GM23338 (cell line): ENCODE measurements around the gene THSD4. TPM values are rescaled to one million over a fixed set of nuclear protein-coding genes. Genes with fewer than 3 reads are reported as not detected.

Experiments used
- ATAC-seq: fragments of 200-7000 bp; cut with Tn5 transposase; 3 replicates; pipeline ENCODE4 v1.9.1; 2020
- DNase-seq: peaks from one replicate; pipeline ENCODE4 v3.0.0-alpha.2; 2015; ENCODE audit warnings: low spot score
- H2AFZ ChIP-seq: fragments of 200-600 bp; sonication (generic); 2 replicates; pipeline ENCODE4 v1.8.0; 2016; ENCODE audit warnings: antibody characterized with exemption, mild to moderate bottlenecking, moderate library complexity
- H3F3A ChIP-seq: fragments of 200-600 bp; sonication (generic); replicated peaks from 2 replicates; pipeline ENCODE4 v1.8.0; 2017; ENCODE audit warnings: antibody characterized with exemption, mixed run types, low read depth
- H3K27ac ChIP-seq: fragments of 200-600 bp; sonication (generic); 2 replicates; pipeline ENCODE4 v1.6.1; 2016; ENCODE audit warnings: low read depth
- H3K27me3 ChIP-seq: fragments of 200-600 bp; sonication (generic); 2 replicates; pipeline ENCODE4 v1.8.0; 2016; ENCODE audit warnings: mild to moderate bottlenecking, mixed run types, moderate library complexity; ENCODE audit not compliant: insufficient read depth
- H3K36me3 ChIP-seq: fragments of 200-600 bp; sonication (generic); 2 replicates; pipeline ENCODE4 v1.8.0; 2016; ENCODE audit warnings: mild to moderate bottlenecking; ENCODE audit not compliant: insufficient read depth
- H3K4me1 ChIP-seq: fragments of 200-600 bp; sonication (generic); 2 replicates; pipeline ENCODE4 v1.8.0; 2016; ENCODE audit warnings: mild to moderate bottlenecking, moderate library complexity; ENCODE audit not compliant: insufficient read depth
- H3K4me2 ChIP-seq: fragments of 200-600 bp; sonication (generic); 2 replicates; pipeline ENCODE4 v1.7.1; 2017; ENCODE audit warnings: mixed run types
- H3K4me3 ChIP-seq: fragments of 200-600 bp; sonication (generic); 2 replicates; pipeline ENCODE4 v1.6.1; 2016; ENCODE audit warnings: mixed run types
- H3K79me2 ChIP-seq: fragments of 200-600 bp; sonication (generic); replicated peaks from 2 replicates; pipeline ENCODE4 v1.8.0; 2017; ENCODE audit warnings: mild to moderate bottlenecking; ENCODE audit not compliant: insufficient read depth
- H3K9me2 ChIP-seq: fragments of 200-600 bp; sonication (generic); 2 replicates; pipeline ENCODE4 v1.8.0; 2017; ENCODE audit not compliant: insufficient read depth
- H4K20me1 ChIP-seq: fragments of 200-600 bp; sonication (generic); replicated peaks from 2 replicates; pipeline ENCODE4 v1.8.0; 2017; ENCODE audit warnings: mild to moderate bottlenecking; ENCODE audit not compliant: insufficient read depth
- H3K27ac Mint-ChIP-seq: 2 replicates; pipeline ENCODE4 v1.8.0; 2020; ENCODE audit warnings: inconsistent platforms, mild to moderate bottlenecking, moderate library complexity, mixed read lengths
- H3K27me3 Mint-ChIP-seq: 3 replicates; pipeline ENCODE4 v1.8.0; 2022; ENCODE audit warnings: low read depth, mild to moderate bottlenecking, moderate library complexity, mixed read lengths, inconsistent platforms; ENCODE audit not compliant: insufficient read depth, poor library complexity
- H3K36me3 Mint-ChIP-seq: 3 replicates; pipeline ENCODE4 v1.8.0; 2021; ENCODE audit warnings: low read depth, mild to moderate bottlenecking, inconsistent platforms, moderate library complexity, mixed read lengths
- H3K4me1 Mint-ChIP-seq: 3 replicates; pipeline ENCODE4 v1.8.0; 2020; ENCODE audit warnings: mild to moderate bottlenecking, inconsistent platforms, mixed read lengths
- H3K4me3 Mint-ChIP-seq: 3 replicates; pipeline ENCODE4 v1.8.0; 2021; ENCODE audit warnings: moderate library complexity, mild to moderate bottlenecking, inconsistent platforms, mixed read lengths
- H3K9me3 Mint-ChIP-seq: 3 replicates; pipeline ENCODE4 v1.8.0; 2020; ENCODE audit warnings: moderate library complexity, mild to moderate bottlenecking, inconsistent platforms, mixed read lengths
- CREB1 ChIP-seq: fragments of 250-450 bp; sonication (Bioruptor Pico); IDR thresholded peaks from 2 replicates; pipeline ENCODE4 v1.5.0; 2020; ENCODE audit warnings: low read depth, mild to moderate bottlenecking, moderate library complexity
- EZH2 ChIP-seq: fragments of 200-600 bp; sonication (generic); IDR thresholded peaks from one replicate; pipeline ENCODE4 v1.8.0; 2017; ENCODE audit warnings: antibody characterized with exemption, mild to moderate bottlenecking, low read depth; ENCODE audit not compliant: unreplicated experiment
- EZH2phosphoT487 ChIP-seq: fragments of 200-600 bp; sonication (generic); IDR thresholded peaks from one replicate; pipeline ENCODE4 v1.8.1; 2018; ENCODE audit warnings: antibody characterized with exemption; ENCODE audit not compliant: unreplicated experiment
- JUNB ChIP-seq: IDR thresholded peaks from one replicate; pipeline ENCODE4 v1.6.1; 2016; ENCODE audit warnings: antibody characterized with exemption; ENCODE audit not compliant: unreplicated experiment
- NANOG ChIP-seq: IDR thresholded peaks from 2 replicates; pipeline ENCODE4 v1.6.1; 2016; ENCODE audit warnings: antibody characterized with exemption, borderline replicate concordance
- POLR2AphosphoS5 ChIP-seq: IDR thresholded peaks from 2 replicates; pipeline ENCODE4 v1.6.1; 2016; ENCODE audit warnings: antibody characterized with exemption, low read depth
- STAT1 ChIP-seq: IDR thresholded peaks from one replicate; pipeline ENCODE4 v1.6.1; 2016; ENCODE audit warnings: antibody characterized with exemption; ENCODE audit not compliant: unreplicated experiment
- ZNF114 ChIP-seq: fragments of 250-450 bp; sonication (Bioruptor Pico); IDR thresholded peaks from 2 replicates; pipeline ENCODE4 v1.5.0; 2020; ENCODE audit warnings: mild to moderate bottlenecking, moderate library complexity
- ZNF331 ChIP-seq: fragments of 250-450 bp; sonication (Bioruptor Pico); IDR thresholded peaks from 2 replicates; pipeline ENCODE4 v1.5.0; 2020; ENCODE audit warnings: low read depth, mild to moderate bottlenecking, moderate library complexity
- polyA plus RNA-seq: library from polyadenylated mRNA; unstranded; fragments of >200 nt; fragmentation: Nextera tagmentation; extraction: Ambion mirVana; gene quantifications from 2 replicates; pipeline ENCODE4 v1.2.1, GENCODE V29; 2016
- total RNA-seq: library from RNA; depleted of rRNA; stranded (reverse); fragments of >200 nt; shearing (Covaris generic); gene quantifications from 2 replicates; pipeline ENCODE4 v1.2.3, GENCODE V29; 2014
- TF ChIP-seq, protein P1 (sequence below): IDR thresholded peaks from 2 replicates; pipeline ENCODE4 v1.6.1; 2016; ENCODE audit warnings: antibody characterized with exemption
- TF ChIP-seq, protein P2 (sequence below), 2 experiments: fragments of 200-600 bp in 1 of 2; sonication (generic) in 1 of 2; conservative IDR thresholded peaks; 2 replicates each; pipeline versions ENCODE4 v1.5.1 to v1.6.1; 2016 to 2017; ENCODE audit warnings: antibody characterized with exemption in 2 of 2, low read depth in 2 of 2, mild to moderate bottlenecking in 2 of 2, moderate library complexity in 1 of 2
- TF ChIP-seq, protein P3 (sequence below): IDR thresholded peaks from one replicate; pipeline ENCODE4 v1.6.1; 2018; ENCODE audit warnings: antibody characterized with exemption; ENCODE audit not compliant: unreplicated experiment
- TF ChIP-seq, protein P4 (sequence below): fragments of 250-450 bp; sonication (Bioruptor Pico); IDR thresholded peaks from 2 replicates; pipeline ENCODE4 v1.5.0; 2020; ENCODE audit warnings: mild to moderate bottlenecking, moderate library complexity

THSD4 gene
- total and polyA plus RNA-seq, 2 experiments from 2014 or later, result 2.0 to 7.4 TPM

DNA sequence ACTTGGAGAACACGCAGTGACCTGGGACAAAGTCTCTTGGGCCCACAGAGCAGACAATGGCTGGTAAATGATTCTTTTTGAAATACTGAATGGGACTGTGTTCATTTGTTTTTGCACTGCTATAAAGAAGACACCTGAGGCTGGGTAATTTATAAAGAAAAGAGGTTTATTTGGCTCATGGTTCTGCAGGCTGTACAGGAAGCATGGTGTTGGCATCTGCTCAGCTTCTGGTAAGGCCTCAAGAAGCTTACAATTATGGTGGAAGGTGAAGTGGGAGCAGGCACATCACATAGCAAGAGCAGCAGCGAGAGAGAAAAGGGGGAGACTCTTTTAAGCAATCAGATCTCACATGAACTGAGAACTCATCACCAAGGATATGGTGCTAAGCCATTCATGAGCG, 321.6 kb downstream of the THSD4 start:
- Mint-ChIP-seq H3K4me1 (peaks cover 6% of the 10 kb centered on the region), H3K4me3 (no peak overlapping the region), H3K36me3 (peaks cover 7% of the 10 kb centered on the region; the same call in 2 of the 3 replicates), H3K27me3 (peaks cover 7% of the 10 kb centered on the region), H3K27ac (no peak overlapping the region), H3K9me3 (peaks cover 2% of the 10 kb centered on the region; the same call in 1 of the 3 replicates)
- H3K4me3 ChIP-seq, result no peak overlapping the region
- 0 out of 2 replicates have a peak, but pooled peaks cover 5% of the 10 kb centered on the region for H3K4me1 ChIP-seq
- ATAC-seq (no peak), DNase-seq (no peak)
- no peak overlapping the region for H2AFZ ChIP-seq
- no peak for TF ChIP-seq ZNF114 (CRISPR knock-in tag)
- TF ChIP-seq, protein P1, sequence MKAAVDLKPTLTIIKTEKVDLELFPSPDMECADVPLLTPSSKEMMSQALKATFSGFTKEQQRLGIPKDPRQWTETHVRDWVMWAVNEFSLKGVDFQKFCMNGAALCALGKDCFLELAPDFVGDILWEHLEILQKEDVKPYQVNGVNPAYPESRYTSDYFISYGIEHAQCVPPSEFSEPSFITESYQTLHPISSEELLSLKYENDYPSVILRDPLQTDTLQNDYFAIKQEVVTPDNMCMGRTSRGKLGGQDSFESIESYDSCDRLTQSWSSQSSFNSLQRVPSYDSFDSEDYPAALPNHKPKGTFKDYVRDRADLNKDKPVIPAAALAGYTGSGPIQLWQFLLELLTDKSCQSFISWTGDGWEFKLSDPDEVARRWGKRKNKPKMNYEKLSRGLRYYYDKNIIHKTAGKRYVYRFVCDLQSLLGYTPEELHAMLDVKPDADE, result no peak
- no peak for TF ChIP-seq NANOG
- TF ChIP-seq, protein P2, sequence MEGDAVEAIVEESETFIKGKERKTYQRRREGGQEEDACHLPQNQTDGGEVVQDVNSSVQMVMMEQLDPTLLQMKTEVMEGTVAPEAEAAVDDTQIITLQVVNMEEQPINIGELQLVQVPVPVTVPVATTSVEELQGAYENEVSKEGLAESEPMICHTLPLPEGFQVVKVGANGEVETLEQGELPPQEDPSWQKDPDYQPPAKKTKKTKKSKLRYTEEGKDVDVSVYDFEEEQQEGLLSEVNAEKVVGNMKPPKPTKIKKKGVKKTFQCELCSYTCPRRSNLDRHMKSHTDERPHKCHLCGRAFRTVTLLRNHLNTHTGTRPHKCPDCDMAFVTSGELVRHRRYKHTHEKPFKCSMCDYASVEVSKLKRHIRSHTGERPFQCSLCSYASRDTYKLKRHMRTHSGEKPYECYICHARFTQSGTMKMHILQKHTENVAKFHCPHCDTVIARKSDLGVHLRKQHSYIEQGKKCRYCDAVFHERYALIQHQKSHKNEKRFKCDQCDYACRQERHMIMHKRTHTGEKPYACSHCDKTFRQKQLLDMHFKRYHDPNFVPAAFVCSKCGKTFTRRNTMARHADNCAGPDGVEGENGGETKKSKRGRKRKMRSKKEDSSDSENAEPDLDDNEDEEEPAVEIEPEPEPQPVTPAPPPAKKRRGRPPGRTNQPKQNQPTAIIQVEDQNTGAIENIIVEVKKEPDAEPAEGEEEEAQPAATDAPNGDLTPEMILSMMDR (conservative IDR thresholded peaks at IDR 0.05; ENCODE audit: low read depth in 2 of 2), result no peak
- TF ChIP-seq POLR2AphosphoS5, result no peak
- TF ChIP-seq CREB1, result no peak
- TF ChIP-seq ZNF331, result no peak
- no peak for TF ChIP-seq EZH2phosphoT487
- no peak for TF ChIP-seq STAT1
- TF ChIP-seq, protein P3, sequence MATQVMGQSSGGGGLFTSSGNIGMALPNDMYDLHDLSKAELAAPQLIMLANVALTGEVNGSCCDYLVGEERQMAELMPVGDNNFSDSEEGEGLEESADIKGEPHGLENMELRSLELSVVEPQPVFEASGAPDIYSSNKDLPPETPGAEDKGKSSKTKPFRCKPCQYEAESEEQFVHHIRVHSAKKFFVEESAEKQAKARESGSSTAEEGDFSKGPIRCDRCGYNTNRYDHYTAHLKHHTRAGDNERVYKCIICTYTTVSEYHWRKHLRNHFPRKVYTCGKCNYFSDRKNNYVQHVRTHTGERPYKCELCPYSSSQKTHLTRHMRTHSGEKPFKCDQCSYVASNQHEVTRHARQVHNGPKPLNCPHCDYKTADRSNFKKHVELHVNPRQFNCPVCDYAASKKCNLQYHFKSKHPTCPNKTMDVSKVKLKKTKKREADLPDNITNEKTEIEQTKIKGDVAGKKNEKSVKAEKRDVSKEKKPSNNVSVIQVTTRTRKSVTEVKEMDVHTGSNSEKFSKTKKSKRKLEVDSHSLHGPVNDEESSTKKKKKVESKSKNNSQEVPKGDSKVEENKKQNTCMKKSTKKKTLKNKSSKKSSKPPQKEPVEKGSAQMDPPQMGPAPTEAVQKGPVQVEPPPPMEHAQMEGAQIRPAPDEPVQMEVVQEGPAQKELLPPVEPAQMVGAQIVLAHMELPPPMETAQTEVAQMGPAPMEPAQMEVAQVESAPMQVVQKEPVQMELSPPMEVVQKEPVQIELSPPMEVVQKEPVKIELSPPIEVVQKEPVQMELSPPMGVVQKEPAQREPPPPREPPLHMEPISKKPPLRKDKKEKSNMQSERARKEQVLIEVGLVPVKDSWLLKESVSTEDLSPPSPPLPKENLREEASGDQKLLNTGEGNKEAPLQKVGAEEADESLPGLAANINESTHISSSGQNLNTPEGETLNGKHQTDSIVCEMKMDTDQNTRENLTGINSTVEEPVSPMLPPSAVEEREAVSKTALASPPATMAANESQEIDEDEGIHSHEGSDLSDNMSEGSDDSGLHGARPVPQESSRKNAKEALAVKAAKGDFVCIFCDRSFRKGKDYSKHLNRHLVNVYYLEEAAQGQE, result no peak
- TF ChIP-seq, protein P4, sequence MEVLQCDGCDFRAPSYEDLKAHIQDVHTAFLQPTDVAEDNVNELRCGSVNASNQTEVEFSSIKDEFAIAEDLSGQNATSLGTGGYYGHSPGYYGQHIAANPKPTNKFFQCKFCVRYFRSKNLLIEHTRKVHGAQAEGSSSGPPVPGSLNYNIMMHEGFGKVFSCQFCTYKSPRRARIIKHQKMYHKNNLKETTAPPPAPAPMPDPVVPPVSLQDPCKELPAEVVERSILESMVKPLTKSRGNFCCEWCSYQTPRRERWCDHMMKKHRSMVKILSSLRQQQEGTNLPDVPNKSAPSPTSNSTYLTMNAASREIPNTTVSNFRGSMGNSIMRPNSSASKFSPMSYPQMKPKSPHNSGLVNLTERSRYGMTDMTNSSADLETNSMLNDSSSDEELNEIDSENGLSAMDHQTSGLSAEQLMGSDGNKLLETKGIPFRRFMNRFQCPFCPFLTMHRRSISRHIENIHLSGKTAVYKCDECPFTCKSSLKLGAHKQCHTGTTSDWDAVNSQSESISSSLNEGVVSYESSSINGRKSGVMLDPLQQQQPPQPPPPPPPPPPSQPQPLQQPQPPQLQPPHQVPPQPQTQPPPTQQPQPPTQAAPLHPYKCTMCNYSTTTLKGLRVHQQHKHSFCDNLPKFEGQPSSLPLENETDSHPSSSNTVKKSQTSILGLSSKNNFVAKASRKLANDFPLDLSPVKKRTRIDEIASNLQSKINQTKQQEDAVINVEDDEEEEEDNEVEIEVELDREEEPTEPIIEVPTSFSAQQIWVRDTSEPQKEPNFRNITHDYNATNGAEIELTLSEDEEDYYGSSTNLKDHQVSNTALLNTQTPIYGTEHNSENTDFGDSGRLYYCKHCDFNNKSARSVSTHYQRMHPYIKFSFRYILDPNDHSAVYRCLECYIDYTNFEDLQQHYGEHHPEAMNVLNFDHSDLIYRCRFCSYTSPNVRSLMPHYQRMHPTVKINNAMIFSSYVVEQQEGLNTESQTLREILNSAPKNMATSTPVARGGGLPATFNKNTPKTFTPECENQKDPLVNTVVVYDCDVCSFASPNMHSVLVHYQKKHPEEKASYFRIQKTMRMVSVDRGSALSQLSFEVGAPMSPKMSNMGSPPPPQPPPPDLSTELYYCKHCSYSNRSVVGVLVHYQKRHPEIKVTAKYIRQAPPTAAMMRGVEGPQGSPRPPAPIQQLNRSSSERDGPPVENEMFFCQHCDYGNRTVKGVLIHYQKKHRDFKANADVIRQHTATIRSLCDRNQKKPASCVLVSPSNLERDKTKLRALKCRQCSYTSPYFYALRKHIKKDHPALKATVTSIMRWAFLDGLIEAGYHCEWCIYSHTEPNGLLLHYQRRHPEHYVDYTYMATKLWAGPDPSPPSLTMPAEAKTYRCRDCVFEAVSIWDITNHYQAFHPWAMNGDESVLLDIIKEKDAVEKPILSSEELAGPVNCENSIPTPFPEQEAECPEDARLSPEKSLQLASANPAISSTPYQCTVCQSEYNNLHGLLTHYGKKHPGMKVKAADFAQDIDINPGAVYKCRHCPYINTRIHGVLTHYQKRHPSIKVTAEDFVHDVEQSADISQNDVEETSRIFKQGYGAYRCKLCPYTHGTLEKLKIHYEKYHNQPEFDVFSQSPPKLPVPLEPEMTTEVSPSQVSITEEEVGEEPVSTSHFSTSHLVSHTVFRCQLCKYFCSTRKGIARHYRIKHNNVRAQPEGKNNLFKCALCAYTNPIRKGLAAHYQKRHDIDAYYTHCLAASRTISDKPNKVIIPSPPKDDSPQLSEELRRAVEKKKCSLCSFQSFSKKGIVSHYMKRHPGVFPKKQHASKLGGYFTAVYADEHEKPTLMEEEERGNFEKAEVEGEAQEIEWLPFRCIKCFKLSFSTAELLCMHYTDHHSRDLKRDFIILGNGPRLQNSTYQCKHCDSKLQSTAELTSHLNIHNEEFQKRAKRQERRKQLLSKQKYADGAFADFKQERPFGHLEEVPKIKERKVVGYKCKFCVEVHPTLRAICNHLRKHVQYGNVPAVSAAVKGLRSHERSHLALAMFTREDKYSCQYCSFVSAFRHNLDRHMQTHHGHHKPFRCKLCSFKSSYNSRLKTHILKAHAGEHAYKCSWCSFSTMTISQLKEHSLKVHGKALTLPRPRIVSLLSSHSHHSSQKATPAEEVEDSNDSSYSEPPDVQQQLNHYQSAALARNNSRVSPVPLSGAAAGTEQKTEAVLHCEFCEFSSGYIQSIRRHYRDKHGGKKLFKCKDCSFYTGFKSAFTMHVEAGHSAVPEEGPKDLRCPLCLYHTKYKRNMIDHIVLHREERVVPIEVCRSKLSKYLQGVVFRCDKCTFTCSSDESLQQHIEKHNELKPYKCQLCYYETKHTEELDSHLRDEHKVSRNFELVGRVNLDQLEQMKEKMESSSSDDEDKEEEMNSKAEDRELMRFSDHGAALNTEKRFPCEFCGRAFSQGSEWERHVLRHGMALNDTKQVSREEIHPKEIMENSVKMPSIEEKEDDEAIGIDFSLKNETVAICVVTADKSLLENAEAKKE, result no peak
- no peak for TF ChIP-seq EZH2
- no peak for TF ChIP-seq JUNB
- H4K20me1 ChIP-seq, result no peaks in the 10 kb centered on the region
- H3K27me3 ChIP-seq, result no peaks in the 10 kb centered on the region
- H3K9me2 ChIP-seq, result no peaks in the 10 kb centered on the region
- H3K27ac ChIP-seq, result no peak overlapping the region
- H3K4me2 ChIP-seq, result no peak overlapping the region
- no peaks in the 10 kb centered on the region for H3K36me3 ChIP-seq
- no peaks in the 10 kb centered on the region for H3K79me2 ChIP-seq
- no peaks in the 10 kb centered on the region for H3F3A ChIP-seq
